Mesendoderm (in vitro differentiated cells): Measurements from ENCODE around the gene YBX2.

Experiments
- DNase-seq: peaks from one replicate; pipeline ENCODE4 v3.0.0; 2013
- H2AK5ac ChIP-seq: 2 replicates; pipeline ENCODE4 v1.6.1; 2013; ENCODE audit warnings: low read length, inconsistent platforms
- H2BK120ac ChIP-seq: 2 replicates; pipeline ENCODE4 v1.6.1; 2013; ENCODE audit warnings: low read depth, mild to moderate bottlenecking, low read length, moderate library complexity, mixed read lengths
- H2BK15ac ChIP-seq: replicated peaks from 2 replicates; pipeline ENCODE4 v1.6.1; 2013; ENCODE audit warnings: low read depth, mild to moderate bottlenecking, moderate library complexity
- H2BK5ac ChIP-seq: 2 replicates; pipeline ENCODE4 v1.6.1; 2013; ENCODE audit warnings: low read length, inconsistent platforms
- H3K18ac ChIP-seq: 2 replicates; pipeline ENCODE4 v1.6.1; 2013; ENCODE audit warnings: mild to moderate bottlenecking, low read length, mixed read lengths
- H3K23ac ChIP-seq: one replicate; pipeline ENCODE4 v1.6.1; 2013; ENCODE audit warnings: low read length
- H3K27ac ChIP-seq: 2 replicates; pipeline ENCODE4 v1.5.1; 2013; ENCODE audit warnings: low read depth, mild to moderate bottlenecking, inconsistent platforms, low read length, moderate library complexity
- H3K27me3 ChIP-seq: 2 replicates; pipeline ENCODE4 v1.6.1; 2013; ENCODE audit warnings: low read length, control low read depth, mild to moderate bottlenecking, inconsistent platforms; ENCODE audit not compliant: insufficient read depth, poor library complexity
- H3K36me3 ChIP-seq: 2 replicates; pipeline ENCODE4 v1.6.1; 2013; ENCODE audit warnings: low read length, inconsistent platforms; ENCODE audit not compliant: control insufficient read depth, insufficient read depth
- H3K4ac ChIP-seq: one replicate; pipeline ENCODE4 v1.6.1; 2013; ENCODE audit warnings: low read depth, mild to moderate bottlenecking, low read length, moderate library complexity
- H3K4me1 ChIP-seq: 2 replicates; pipeline ENCODE4 v1.6.1; 2013; ENCODE audit warnings: low read depth, low read length, inconsistent platforms; ENCODE audit not compliant: control insufficient read depth
- H3K4me2 ChIP-seq: 2 replicates; pipeline ENCODE4 v1.6.1; 2013; ENCODE audit warnings: low read length
- H3K4me3 ChIP-seq: 2 replicates; pipeline ENCODE4 v1.5.1; 2013; ENCODE audit warnings: mild to moderate bottlenecking, low read length
- H3K56ac ChIP-seq: one replicate; pipeline ENCODE4 v1.6.1; 2013; ENCODE audit warnings: low read length
- H3K79me1 ChIP-seq: 2 replicates; pipeline ENCODE4 v1.6.1; 2013; ENCODE audit warnings: low read length, inconsistent platforms
- H3K79me2 ChIP-seq: 2 replicates; pipeline ENCODE4 v1.6.1; 2013; ENCODE audit warnings: mild to moderate bottlenecking, low read length; ENCODE audit not compliant: control insufficient read depth, insufficient read depth
- H3K9ac ChIP-seq: 2 replicates; pipeline ENCODE4 v1.6.1; 2013; ENCODE audit warnings: low read length, inconsistent platforms
- H4K5ac ChIP-seq: one replicate; pipeline ENCODE4 v1.6.1; 2013; ENCODE audit warnings: low read length
- H4K8ac ChIP-seq: one replicate; pipeline ENCODE4 v1.6.1; 2013; ENCODE audit warnings: low read depth, mild to moderate bottlenecking, control low read depth, low read length, moderate library complexity
- WGBS: extraction: QIAGEN DNeasy Blood & Tissue Kit; methylation state at CpG from one replicate; pipeline ENCODE4 v1.1.7; 2013; ENCODE audit warnings: low lambda C conversion rate, missing lambda C conversion rate; ENCODE audit not compliant: insufficient coverage; ENCODE audit errors: extremely low coverage; 5-methylcytosine and 5-hydroxymethylcytosine counted together

YBX2 gene

DNA sequence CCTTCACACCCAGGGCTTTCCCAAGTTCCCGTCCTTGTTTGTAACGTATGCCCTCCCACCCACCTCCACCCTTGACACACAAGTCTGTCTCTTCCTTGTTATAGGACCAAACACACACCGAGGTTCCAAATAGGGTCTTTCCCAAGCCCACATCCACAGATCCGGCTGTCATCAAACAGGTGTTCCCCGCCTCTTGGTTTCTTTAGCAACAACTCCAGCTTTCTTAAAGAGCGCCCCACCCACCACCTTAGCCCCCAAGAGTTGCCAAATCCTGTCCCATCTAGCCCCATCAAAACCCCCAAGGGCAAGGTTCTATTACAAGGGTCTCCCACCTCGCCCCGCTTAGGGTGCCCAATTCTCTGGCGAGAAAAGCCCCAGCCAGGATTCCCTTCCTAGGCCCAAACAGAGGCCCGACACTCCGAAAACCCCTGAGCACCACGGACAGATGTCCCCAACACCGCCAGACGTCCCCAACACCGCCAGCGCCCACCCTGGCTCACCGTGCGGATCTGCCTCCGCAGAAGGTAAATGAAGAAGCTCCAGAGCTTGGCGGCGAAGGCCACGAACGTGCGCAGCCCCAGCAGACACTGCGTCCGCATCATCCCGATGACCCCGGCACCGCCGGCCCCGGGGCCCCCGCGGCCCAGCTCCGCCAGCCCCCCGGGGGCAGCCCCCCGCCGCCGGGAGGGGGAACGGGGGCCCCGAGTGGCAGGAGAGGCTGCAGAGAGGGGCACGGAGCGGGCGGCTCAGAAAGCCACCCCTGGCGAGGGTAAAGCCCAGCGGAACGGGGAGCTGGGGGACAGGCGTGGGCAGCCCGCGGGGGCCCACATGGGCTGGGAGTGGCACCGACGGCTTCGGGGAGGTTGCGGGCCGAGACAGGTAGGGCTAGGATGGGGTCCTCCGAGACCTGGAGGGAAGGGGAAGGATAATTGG, 43.5 kb downstream of the YBX2 start:
- Histone ChIP-seq H3K56ac (peak overlapping the region; percentile 96), H3K4me3 (peak overlapping the region; percentile 89), H2BK15ac (no peak overlapping the region), H3K27me3 (no peaks in the 10 kb centered on the region), H2AK5ac (no peak overlapping the region), H2BK120ac (no peak overlapping the region), H2BK5ac (peak overlapping the region; percentile 70), H3K79me1 (peaks cover 10% of the 10 kb centered on the region), H3K9ac (peak overlapping the region; percentile 95), H4K8ac (peak overlapping the region; percentile 94), H3K23ac (peak overlapping the region; percentile 89), H3K27ac (peak overlapping the region; percentile 100), H4K5ac (no peak overlapping the region), H3K18ac (peak overlapping the region; percentile 96), H3K4me2 (peak overlapping the region; percentile 81), H3K4me1 (peaks cover 3% of the 10 kb centered on the region), H3K79me2 (peaks cover 44% of the 10 kb centered on the region), H3K4ac (peak overlapping the region; percentile 98), H3K36me3 (peaks cover 2% of the 10 kb centered on the region)
- peak; percentile 16 for DNase-seq
- no CpG with 5 or more reads among the region's 55 CpGs for WGBS

- H3K9ac ChIP-seq = peak overlapping the region; percentile 95
- no peaks in the 10 kb centered on the region for H3K27me3 ChIP-seq
- peak overlapping the region; percentile 96 for H3K56ac ChIP-seq
- no peak overlapping the region for H2BK120ac ChIP-seq
- peaks cover 10% of the 10 kb centered on the region for H3K79me1 ChIP-seq
- H3K79me2 ChIP-seq = peaks cover 44% of the 10 kb centered on the region
- H4K8ac ChIP-seq = no peak overlapping the region
- H2BK5ac ChIP-seq = no peak overlapping the region
- DNase-seq = no peak
- H3K27ac ChIP-seq = no peak overlapping the region
- peak overlapping the region; percentile 81 for H3K4me2 ChIP-seq
- no peak overlapping the region for H3K4me3 ChIP-seq
- H3K23ac ChIP-seq = no peak overlapping the region
- H3K18ac ChIP-seq = no peak overlapping the region
- WGBS = no CpG with 5 or more reads among the region's 7 CpGs
- no peak overlapping the region for H3K4ac ChIP-seq
- peaks cover 3% of the 10 kb centered on the region for H3K4me1 ChIP-seq
- no peak overlapping the region for H4K5ac ChIP-seq
- no peak overlapping the region for H2BK15ac ChIP-seq
- H3K36me3 ChIP-seq = peaks cover 3% of the 10 kb centered on the region
- H2AK5ac ChIP-seq = no peak overlapping the region
Observed at GRCh38 chr17:7249830-7250229, 44.6 kb downstream of the YBX2 start.

DNA sequence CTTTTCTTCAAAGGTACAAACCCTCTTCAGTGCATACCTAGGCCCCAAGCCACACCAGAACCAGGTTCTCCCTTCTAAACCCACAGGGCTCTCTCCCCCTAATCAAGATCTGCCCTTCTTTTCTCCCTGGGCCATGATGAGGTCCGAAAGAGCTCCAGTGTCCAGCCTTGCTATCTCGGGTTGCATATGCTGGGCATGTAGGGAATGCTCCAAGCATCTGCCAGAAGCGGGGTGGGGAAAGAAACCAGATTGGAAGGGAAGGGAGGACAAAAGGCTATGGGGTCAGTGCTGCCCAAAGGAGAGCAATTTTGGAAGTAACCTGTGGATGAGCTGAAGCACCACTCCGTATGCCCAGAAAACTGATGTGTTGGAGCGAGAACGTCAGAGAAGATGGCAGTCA, 45.2 kb downstream of the YBX2 start:
- H3K4me2 ChIP-seq = no peak overlapping the region
- peak overlapping the region; percentile 56 for H3K56ac ChIP-seq

DNA sequence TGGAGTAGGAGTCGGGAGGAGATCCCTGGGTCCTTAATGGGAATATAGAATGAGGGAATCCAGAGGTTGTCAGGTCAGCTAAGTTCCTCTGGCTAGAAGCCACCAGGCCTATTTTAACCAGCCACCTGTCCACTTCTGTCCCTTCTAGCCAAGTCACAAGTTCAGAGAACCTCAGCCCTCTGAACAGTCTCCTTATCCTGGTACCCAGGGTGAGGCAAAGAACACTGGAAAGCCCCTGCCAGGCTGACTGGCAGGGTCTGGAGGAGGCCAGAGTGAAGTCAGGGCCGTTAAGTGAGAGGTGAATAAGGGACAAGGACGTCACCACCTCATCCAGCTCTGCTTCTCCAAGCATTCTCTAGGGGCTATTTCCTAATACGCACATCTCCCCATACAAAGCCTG, 45.6 kb downstream of the YBX2 start:
- Histone ChIP-seq H2BK5ac (no peak overlapping the region), H2AK5ac (no peak overlapping the region), H3K23ac (no peak overlapping the region), H3K18ac (no peak overlapping the region), H3K79me1 (peaks cover 8% of the 10 kb centered on the region), H2BK15ac (no peak overlapping the region), H3K36me3 (peaks cover 3% of the 10 kb centered on the region), H2BK120ac (no peak overlapping the region), H3K4ac (no peak overlapping the region), H3K27me3 (no peaks in the 10 kb centered on the region), H3K4me3 (no peak overlapping the region), H3K4me1 (peaks cover 3% of the 10 kb centered on the region), H3K56ac (no peak overlapping the region), H3K9ac (peak overlapping the region; percentile 34), H4K8ac (no peak overlapping the region), H3K4me2 (no peak overlapping the region), H4K5ac (no peak overlapping the region), H3K27ac (no peak overlapping the region), H3K79me2 (peaks cover 44% of the 10 kb centered on the region)
- DNase-seq = no peak
- WGBS = no CpG with 5 or more reads among the region's 4 CpGs

More for the DNA sequence above, 45.2 kb downstream of the YBX2 start:
- no peaks in the 10 kb centered on the region for H3K27me3 ChIP-seq
- H3K18ac ChIP-seq = no peak overlapping the region
- no peak overlapping the region for H4K8ac ChIP-seq
- peaks cover 44% of the 10 kb centered on the region for H3K79me2 ChIP-seq
- H2AK5ac ChIP-seq = no peak overlapping the region
- no peak overlapping the region for H2BK15ac ChIP-seq
- peak overlapping the region; percentile 80 for H3K23ac ChIP-seq
- no peak overlapping the region for H3K4me3 ChIP-seq
- H3K27ac ChIP-seq = no peak overlapping the region
- peaks cover 3% of the 10 kb centered on the region for H3K4me1 ChIP-seq
- peak overlapping the region; percentile 34 for H3K9ac ChIP-seq
- no peak overlapping the region for H2BK5ac ChIP-seq
- no peak overlapping the region for H2BK120ac ChIP-seq
- no peak for DNase-seq
- H3K36me3 ChIP-seq = peaks cover 2% of the 10 kb centered on the region
- no CpG with 5 or more reads among the region's 6 CpGs for WGBS
- no peak overlapping the region for H3K4ac ChIP-seq
- H4K5ac ChIP-seq = no peak overlapping the region
- H3K79me1 ChIP-seq = peaks cover 8% of the 10 kb centered on the region

GRCh38 chr17:7246779-7247178, 47.7 kb downstream of the YBX2 start:
- Histone ChIP-seq H2BK15ac (no peak overlapping the region), H2AK5ac (no peak overlapping the region), H3K79me2 (peaks cover 39% of the 10 kb centered on the region), H3K18ac (no peak overlapping the region), H3K4me1 (peaks cover 3% of the 10 kb centered on the region), H3K4me2 (no peak overlapping the region), H3K27me3 (no peaks in the 10 kb centered on the region), H2BK5ac (no peak overlapping the region), H4K5ac (no peak overlapping the region), H3K4ac (no peak overlapping the region), H4K8ac (no peak overlapping the region), H3K56ac (no peak overlapping the region), H3K27ac (no peak overlapping the region), H2BK120ac (no peak overlapping the region), H3K36me3 (peaks cover 3% of the 10 kb centered on the region), H3K79me1 (peaks cover 8% of the 10 kb centered on the region), H3K23ac (no peak overlapping the region), H3K9ac (no peak overlapping the region), H3K4me3 (no peak overlapping the region)
- no CpG with 5 or more reads among the region's 5 CpGs for WGBS
- no peak for DNase-seq
